ENCODE data around the gene YWHAQ. TPM values are rescaled to one million over a fixed set of nuclear protein-coding genes. Genes with fewer than 3 reads are reported as not detected.
A peak's percentile ranks its signal among the peaks of the same experiment; 100 is the strongest.
"Not testable (repeated sequence)": the region's sequence is repeated elsewhere in the genome, so short reads cannot be mapped to it uniquely, and the experiment has no call there.

YWHAQ gene
- total RNA-seq, 1 donor from 2014 or later = 418 TPM

- DNase-seq (ENCODE audit: low read depth); H3K4me3 ChIP-seq (ENCODE audit: low read depth, low read length): not testable (repeated sequence)
- peak; percentile 11 for TF ChIP-seq CTCF (conservative IDR thresholded peaks at IDR 0.05; ENCODE audit: low read depth, low read length)
These were observed 19.3 kb downstream of the YWHAQ start for GRCh38 chr2:9611549-9611912.

GRCh38 chr2:9610781-9611548 is 19.8 kb downstream of the YWHAQ start:
- DNase-seq (ENCODE audit: low read depth) = peak; percentile 26
- no peak overlapping the region for H3K4me3 ChIP-seq (ENCODE audit: low read depth, low read length)
- no peak for TF ChIP-seq CTCF (conservative IDR thresholded peaks at IDR 0.05; ENCODE audit: low read depth, low read length)

GRCh38 chr2:9608491-9608890 is 22.3 kb downstream of the YWHAQ start:
- not testable (repeated sequence) for DNase-seq (ENCODE audit: low read depth); H3K4me3 ChIP-seq (ENCODE audit: low read depth, low read length)

- no peak overlapping the region for H3K4me3 ChIP-seq (ENCODE audit: low read depth, low read length)
These were observed 28.4 kb downstream of the YWHAQ start for GRCh38 chr2:9602412-9602811.

GRCh38 chr2:9601397-9601796 is 29.4 kb downstream of the YWHAQ start:
- no peak for TF ChIP-seq CTCF (conservative IDR thresholded peaks at IDR 0.05; ENCODE audit: low read depth, low read length)
- H3K4me3 ChIP-seq (ENCODE audit: low read depth, low read length) = no peak overlapping the region
- no peak for DNase-seq (ENCODE audit: low read depth)

More at GRCh38 chr2:9602412-9602811, 28.4 kb downstream of the YWHAQ start:
- TF ChIP-seq CTCF (conservative IDR thresholded peaks at IDR 0.05; ENCODE audit: low read depth, low read length) = no peak
- no peak for DNase-seq (ENCODE audit: low read depth)

DNA sequence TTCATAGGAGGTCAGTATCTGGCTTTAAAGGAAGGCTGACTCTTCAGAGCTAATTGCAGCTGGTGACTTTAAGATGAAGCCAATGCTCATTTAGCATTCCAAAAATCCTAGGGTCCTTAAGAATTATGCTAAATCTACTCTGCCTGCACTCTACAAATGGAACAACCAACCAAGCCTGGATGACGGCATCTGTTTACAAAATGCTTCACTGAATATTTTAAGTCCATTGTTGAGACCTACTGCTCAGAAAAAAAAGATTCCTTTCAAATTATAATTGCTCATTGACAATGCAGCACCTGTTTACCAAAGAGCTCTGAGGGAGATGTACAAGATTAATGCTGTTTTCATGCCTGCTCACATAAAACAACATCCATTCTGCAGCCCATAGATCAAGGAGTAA is 31.4 kb downstream of the YWHAQ start:
- DNase-seq (ENCODE audit: low read depth) = no peak
- no peak for TF ChIP-seq CTCF (conservative IDR thresholded peaks at IDR 0.05; ENCODE audit: low read depth, low read length)
- H3K4me3 ChIP-seq (ENCODE audit: low read depth, low read length) = no peak overlapping the region

- TF ChIP-seq CTCF (conservative IDR thresholded peaks at IDR 0.05; ENCODE audit: low read depth, low read length) = no peak
- DNase-seq (ENCODE audit: low read depth) = no peak
- H3K4me3 ChIP-seq (ENCODE audit: low read depth, low read length) = no peak overlapping the region
These were observed 34.0 kb downstream of the YWHAQ start for GRCh38 chr2:9596621-9597311.
